ENCODE measurements around the gene OR3A2.

DNA sequence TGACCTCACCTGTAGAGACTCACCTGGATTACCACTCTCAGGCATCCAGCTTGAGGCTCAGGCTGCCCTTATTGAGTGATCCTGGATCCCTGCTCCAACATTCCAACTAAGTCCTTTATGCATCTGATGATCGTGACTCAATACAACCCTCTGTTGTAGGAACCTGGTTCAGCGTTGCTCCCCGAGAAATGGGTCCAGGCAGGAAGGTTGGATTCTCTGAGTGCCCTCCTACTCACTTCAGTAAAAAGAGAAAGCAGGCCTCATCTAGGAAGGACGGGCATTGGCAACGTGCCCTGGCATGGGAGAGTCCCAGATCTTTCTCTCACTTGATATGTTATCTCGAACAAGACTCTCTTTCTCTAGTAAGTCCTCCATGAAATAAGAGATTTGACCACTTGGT lies 87.8 kb downstream of the OR3A2 start, which contains the start of gene OR3A1:
- no peak for TF ChIP-seq POLR2A (IDR thresholded peaks at IDR 0.05; ENCODE audit: low read depth, low read length)
- no peak for TF ChIP-seq TAF1 (IDR thresholded peaks at IDR 0.05; ENCODE audit: borderline replicate concordance, low read depth, low read length)
- no peak for TF ChIP-seq POLR2AphosphoS5 (IDR thresholded peaks at IDR 0.05; ENCODE audit: low read depth, low read length)

Data from GM12892 (cell line).